GM21390 (cell line): ENCODE results near the gene SUMF1.

ENCODE experiments used
- ATAC-seq: cut with Tn5 transposase; IDR thresholded peaks from one replicate; pipeline ENCODE4 v1.9.1; 2021; ENCODE audit not compliant: unreplicated experiment

SUMF1 gene

DNA sequence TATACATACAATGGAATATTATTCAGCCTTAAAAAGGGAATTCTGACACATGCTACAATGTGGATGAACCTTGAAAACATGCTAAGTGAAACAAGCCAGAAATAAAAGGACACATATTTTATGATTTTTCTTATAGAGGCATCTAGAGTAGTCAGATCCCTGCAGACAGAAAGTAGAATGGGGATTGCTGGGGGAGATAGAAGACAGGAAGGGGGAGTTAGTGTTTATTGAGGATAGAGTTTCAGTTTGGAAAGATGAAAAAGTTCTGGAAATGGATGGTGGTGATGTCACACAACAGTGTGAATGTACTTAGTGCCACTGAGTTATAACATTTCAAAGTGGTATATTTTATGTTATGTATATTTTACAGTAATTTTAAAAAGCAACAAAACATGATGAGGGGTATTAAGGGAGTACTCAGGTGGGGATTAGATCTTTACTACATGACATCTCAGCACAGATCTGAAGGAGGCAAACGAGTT is 30.8 kb upstream of the SUMF1 start:
- ATAC-seq = no peak

DNA sequence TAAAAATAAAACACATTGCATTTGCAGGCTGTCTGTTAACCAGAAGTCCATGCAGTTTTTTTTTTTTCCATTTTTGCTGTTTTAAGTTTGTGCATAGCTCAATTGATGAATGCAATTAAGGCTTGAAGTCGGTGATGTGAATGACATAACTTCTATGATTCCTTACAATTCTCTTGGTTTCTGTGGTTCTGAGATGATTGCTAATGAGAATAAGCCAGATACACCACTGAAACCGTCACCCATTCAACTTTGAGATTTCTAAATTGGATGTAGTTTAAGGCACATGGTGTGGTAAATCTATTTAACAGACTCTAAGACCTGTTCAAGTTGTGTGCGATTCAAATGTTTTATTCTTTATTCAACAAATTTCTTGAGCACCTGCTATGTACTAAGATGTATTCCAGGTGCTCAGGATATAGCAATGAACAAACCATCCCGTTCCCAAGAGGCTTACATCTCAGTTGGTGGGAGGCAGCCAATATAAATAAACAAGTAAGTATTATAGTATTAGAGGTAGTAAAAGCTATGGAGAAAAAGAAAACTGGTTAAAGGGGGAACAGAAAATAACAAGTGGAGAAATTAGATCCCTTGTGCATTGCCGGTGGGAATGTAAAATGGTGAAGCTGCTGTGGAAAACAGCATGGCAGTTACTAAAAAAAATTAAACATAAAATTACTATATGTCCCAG is 30.1 kb upstream of the SUMF1 start:
- no peak for ATAC-seq

DNA sequence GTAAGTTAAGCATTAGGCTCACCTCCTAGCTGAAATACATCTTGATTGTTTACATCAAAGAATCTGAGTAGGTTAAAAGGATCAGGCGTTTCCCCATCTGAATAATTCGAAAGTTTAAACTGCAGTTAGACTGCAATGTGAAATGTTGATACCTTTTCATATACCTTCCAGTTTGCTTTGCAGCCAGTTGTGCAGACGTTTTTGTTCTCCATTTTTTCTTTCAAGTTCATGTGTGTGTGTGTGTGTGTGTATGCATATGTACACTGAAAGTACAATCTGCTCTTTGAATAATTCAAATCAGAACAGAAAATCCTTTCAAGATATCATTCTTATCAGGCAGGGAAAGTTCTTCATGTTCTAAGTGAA is 29.0 kb upstream of the SUMF1 start:
- ATAC-seq = no peak

DNA sequence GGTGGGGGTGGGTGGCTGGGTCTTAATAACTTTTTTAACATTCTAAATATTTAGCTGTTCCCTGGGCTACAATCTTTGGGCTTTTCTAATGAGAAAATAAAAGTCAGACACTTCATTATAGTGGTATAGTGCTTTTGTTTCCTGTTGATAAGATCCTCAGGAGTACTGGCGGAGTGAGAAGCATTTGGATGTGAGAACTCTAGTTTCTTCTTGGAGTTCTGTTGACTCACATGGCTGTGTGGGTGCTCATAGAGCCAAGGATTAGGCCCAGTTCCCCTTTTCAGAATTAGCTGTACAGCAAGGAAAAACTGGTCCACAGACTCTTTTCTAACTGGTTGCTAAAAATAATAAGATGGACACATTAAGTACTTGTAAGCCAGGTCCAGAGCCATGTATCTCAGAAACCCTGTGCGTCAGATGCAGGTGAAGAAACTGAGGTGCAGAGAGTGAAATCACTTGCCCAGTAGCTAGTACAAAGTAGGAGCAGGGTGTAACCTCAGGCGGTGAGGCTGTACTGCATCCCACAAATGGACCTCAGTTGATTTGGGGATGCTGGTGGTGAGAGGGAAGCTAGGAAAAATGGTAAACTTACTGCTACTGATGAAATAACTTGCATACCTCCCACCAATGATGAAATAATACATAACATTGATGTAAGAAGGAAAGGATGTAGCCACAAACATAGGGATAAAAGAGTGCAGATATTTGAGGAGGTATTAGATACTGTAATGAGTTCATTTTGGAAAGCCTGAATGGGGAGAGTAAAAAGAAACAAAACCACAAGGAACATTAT is 28.4 kb upstream of the SUMF1 start:
- no peak for ATAC-seq

DNA sequence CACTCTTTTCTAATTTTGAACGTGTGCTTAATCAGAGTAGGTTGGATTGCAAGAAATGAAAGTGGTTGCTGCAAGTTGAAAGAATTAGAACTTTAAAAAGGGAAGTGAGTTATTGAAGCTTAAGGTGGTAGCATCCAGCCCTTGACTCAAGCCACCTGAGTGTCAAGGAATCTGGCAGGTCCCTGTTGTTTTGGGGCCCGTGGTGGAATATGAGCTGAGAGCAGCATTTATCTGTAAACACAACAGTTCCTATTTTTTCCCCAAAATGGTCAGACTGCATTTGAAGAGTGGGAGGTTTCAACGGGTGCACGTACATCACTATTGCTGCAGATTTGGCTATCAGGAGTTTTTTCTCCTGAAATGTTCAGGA is 27.8 kb upstream of the SUMF1 start:
- peak; percentile 24 for ATAC-seq

DNA sequence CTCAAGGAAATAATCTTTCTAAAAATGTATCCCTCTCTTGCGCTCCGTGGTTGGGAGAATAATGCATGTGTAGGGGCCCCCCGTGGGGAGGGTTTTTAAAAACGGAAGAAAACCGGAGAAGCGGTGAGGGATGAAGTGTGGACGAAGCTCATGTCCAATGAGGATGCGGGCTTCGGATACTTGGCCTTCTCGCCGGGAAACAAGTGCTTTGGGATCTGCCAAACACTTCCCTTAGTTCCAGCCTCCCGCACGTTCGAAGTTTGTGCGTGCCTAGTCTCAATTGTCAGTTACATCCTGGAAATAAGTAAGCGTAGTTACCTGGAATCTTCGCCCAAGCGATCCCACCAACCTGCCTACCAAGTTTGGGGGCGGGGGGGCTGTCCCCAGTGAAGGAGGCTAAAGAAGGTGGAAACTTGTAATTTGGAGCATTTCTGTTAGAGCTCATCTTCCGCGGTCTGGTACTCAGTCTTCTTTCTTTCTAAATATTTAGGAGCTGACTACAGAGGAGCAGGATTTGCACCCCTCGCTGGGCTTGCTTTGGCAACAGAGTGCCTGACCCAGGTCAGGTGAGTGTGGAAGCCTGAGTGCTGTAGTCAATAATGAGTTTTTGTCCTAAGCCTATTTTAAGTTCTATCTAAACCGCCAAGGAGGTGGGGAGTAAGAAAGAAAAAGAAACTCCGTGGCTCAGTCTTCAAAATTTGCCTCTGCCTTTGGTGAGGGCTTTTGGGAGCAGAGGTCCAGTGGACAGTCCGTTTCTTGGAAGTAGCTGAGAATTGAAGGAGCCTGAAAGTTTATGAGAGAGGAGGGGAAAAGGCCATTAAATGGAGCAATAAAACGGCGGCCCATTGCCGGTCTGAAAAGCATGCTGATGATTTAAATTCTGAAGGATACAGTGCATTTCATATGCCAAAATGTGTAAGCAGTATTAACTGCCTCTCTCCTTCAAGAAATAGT is 27.1 kb upstream of the SUMF1 start:
- no peak for ATAC-seq

DNA sequence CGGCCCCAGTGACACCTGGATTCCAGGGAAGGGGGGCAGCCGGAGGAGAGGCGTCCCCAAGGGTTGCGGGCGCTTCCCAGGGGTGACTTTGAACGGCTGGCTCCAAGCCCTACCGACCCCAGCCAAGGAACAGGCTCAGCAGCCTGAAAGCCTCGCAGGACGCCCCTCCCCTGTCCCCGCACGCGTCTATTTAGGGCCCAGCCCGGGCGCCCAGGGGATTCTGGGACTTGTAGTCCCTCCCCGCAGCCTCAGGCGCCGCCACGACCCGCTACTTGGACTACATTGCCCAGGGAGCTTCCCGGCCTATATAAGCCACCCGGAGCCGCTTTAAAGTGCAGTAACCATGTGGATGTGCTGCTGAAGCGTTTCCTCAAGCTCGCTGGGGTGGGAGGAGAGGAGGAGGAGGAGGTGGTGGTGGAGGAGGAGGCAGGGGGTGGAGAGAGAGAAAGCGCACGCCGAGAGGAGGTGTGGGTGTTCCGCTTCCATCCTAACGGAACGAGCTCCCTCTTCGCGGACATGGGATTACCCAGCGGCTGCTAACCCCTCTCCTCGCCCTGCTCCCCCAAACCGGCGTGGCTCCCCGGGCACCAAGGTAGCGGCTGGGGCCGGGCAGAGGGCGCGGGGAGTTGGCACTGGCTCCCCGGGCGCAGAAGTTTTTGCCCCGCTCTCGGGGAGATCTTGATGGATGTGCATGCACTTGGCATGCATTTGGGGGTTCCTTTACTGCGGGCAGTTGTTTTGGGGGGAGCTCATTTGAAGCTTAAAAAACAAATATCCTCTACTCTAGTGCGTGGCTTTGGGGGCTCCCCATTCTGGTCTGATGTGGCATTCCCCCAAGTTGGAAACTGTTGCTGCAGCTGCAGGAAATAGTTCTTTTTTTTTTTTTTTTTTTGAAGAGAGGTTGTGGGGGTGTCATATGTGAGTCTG is 26.2 kb upstream of the SUMF1 start, which contains the start of gene ITPR1:
Gene ITPR1, plus strand, starts transcription at position 335 of the 927 bp plus-strand sequence. CDS start 23,144 bp downstream, outside the sequence.
- ATAC-seq = peak; percentile 92

DNA sequence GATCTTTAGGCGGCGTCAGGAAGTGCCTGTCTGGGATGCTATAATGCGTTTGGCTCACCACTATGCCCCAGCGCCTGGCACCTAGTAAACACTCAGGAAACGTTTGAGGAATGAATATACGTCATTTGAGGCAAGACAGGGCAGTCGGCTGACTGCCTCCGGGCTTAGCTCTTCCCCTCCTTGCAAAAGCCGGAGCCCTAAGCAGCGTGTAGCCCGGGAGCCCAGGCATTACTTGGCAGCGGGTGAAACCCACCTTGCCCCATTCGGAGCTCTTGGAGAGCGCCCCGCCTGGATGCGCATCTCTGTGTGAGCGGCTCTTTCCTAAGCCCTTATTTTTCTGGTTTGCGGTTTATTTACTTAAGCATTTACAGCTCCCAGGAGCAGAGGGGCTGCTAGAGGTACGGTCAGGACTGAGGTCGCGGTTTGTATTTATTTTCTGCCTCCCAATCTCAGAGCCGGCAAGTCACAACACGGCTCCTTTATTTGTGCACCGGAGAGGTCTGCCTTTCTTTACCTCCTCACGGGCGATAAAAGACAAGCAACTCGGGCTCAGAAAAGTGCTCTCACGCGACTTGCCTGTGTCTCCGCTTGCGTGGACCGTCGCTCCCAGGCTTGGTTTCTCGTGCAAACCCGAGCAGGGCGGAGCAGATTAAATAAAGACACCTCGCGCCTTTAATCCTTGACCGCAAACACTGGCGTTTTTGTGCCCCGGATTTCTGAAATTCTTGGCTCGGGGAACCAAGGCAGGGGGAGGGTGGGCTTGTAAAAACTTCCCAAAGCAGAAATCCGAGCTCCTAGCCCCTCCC is 25.3 kb upstream of the SUMF1 start:
- no peak for ATAC-seq

DNA sequence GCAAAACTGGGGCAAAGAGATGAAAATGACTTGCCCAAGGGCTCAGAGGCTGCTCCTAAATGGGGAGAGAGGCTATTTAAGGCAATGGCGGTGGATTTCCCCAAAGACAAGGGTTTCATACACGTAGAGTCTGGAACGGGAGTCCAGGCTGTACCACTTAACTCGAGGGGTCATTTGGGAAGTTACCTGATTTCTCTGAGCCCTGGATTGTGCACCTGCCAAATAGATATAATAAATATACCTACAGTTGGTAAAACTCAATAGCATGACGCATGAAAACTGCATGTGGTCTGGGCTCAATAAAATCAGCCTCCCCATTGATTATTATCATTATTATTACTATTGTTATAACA is 24.8 kb upstream of the SUMF1 start:
- ATAC-seq = no peak

DNA sequence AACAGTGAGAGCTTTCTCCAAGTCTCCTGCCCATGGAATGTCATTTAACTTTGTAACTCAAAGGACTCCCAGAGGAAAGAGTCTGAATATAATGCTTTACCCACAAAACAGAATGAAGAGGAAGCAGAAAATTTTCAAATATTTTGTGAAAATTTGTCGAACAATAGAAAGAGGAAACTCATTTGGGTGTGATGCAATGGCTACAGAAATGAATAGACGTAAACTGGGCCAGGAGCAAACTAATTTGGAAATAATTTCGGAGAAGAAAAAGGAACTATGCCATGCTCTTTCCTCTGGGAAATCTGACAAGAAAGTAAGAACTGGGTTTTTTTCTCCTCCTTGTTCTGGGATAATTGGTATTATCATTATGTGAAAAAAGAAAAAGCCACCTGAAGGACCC is 11.2 kb upstream of the SUMF1 start:
- ATAC-seq = no peak

DNA sequence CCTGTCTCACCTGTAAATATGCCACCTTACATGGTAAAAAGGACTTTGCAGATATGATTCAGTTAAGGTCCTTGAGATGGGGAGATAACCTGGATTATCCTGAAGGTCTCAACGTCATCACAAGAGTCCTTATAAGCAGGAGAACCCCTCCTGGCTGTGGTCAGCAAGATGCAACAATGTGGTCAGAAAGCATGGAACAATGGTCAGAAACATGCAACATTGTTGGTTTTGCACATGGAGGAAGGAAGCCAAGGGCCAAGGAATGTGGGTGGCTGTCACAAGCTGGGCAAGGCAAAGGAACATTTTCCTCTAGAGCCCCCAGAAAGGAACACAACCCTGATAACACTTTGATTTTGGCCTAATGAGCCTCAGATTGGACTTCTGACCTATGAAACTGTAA is 9.4 kb upstream of the SUMF1 start:
- ATAC-seq = no peak

DNA sequence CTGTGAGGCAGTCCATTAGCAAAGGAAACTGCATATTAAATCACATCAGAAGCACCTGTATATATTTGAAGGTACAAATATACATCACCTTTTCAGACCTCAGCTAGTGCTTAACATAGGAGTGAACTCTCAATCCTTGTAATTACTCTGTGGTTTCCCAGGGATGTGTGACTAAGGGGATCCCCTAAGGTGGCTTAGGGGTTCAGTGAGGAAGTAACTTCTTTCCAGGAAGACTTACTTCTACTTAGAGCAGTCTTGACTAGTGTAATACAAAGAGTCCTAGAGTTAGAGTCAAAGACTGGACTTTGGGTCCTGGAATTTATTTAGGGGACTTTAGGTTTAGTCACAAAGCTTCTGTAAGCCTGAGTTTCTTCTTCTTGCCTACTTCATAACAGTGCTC is 8.7 kb upstream of the SUMF1 start:
- no peak for ATAC-seq

DNA sequence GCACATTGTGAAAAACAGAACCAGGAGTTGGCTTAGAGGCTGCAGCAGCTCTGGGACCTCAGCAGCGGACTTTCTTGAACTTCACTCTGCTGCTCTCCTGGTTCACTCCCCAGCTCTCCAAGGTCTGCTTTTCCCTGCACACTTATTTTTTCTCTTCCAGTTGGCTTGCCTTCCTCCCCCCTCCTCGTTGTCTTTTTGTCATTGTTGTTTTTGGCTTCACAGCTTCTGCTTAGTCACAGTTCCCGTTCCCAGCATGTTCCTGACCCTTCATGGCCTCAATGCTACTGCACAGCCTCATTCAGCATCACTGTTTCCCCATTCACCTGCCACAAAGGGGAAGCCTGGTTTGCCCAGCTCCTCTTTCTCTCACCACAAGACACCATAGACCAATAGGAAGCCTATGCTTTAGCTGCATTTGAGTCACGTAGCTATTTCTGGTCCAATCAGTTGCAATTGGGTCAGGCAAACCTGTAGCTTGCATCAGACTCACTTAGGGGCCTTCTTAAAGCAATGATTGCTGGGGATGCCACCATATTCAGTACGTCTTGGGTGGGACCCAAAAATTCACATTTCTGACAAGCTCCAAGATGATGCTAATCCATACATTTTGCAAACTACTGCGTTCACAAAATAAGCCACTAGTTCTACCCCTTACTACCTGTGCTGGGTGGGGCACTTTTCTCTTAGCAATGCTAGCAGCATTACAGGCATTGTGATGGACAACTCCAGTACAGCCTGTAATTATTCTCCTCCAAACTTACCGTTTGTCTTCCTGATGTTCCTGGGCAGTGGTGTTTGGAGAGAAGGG is 7.8 kb upstream of the SUMF1 start:
- peak; percentile 48 for ATAC-seq

DNA sequence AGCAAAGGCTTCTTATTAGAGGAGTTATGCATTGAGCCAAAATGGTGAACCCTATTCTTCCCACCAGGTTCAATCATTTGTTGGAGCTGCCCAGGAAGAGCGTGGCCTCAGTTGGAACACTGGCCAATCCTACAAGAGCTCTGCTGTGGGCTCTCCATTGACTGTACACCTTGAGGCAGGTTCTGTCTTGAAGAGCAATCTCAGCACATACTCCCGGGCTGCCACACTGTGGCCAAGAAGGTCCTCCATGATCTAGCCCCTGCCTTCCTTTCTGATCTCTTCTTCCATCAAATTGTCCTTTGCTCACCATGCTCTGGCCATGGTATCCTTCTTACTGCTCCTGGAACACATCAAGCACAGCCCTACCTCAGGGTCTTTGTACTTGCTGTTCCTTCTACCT is 5.7 kb upstream of the SUMF1 start:
- ATAC-seq = no peak

DNA sequence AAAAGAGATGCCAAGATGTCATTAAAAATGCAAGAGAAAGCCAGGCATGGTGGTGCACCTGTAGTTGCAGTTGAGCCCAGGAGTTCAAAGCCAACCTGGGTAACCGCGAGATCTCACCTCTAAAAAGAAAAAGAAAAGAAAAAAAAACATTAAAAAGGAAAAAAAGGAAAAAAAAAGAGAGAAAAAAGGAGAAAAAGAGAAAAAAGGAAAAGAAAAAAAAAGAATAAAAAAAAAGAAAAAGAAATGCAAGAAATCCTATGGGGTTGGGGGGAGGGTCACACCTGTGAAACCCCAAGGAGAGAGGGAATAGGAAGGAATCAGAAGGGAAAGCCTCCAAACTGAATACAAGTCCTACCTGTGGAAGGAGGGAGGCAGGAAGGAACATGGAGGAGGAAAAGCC is 5.2 kb upstream of the SUMF1 start:
- ATAC-seq = no peak

DNA sequence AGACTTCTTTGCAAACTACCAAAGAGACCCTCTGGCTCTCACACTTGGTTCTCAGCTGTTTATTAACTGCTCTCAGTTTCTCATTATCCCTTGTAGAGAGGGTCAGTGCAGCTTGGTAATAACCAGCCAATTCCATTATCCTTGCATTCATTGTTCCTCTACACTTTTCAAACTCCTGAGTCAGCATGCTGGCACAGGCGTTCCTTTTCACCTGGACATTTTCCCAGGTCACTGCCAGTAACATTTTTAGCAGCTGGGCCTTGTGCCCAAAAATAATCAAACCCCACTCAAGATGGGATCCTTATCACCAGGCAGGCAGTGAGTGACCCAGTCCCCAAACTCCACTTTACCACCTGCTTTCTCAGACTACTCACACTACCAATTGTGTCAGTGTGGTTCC is 4.8 kb upstream of the SUMF1 start:
- ATAC-seq = no peak

DNA sequence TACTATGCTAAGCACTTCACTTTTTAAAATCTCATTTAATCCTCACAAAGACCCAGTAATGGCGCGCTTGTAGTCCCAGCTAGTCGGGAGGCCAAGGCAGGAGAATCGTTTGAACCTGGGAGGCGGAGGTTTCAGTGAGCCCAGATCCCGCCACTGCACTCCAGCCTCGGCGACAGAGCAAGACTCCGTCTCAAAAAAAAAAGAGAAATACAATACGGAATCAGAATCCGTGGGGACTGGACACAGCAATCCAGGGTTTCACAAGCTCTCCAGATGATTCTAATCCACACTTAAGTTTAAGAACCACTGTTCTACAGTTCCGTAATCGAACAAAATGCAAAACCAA is 426 bp upstream of the SUMF1 start:
- no peak for ATAC-seq

DNA sequence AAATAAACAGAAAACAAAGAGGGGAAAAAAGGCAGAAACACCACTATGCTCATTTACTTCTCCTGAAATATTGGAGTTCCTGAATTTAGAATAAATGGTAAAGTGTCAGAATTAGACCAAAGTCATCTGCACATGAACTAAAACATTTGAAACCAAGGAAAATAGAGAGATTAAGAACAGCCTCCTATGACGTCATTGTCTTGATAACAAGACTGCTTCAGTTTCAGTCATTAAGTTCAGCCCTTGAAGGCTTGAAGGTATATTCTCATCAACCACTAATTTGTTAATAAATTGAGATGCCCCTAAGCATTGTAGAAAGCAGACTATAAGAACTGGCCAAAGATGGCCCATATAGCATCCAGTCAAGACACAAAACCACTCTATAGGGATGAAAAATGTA is 2.5 kb downstream of the SUMF1 start:
- ATAC-seq = no peak
